Pancreas (tissue), 10 donors: Measurements from ENCODE around the gene TRRAP. TPM values are rescaled to one million over a fixed set of nuclear protein-coding genes. Genes with fewer than 3 reads are reported as not detected.
A peak's percentile ranks its signal among the peaks of the same experiment; 100 is the strongest.

Source experiments
- ATAC-seq, 4 donors: fragments of 200-7000 bp; cut with Tn5 transposase; one replicate each; pipeline versions ENCODE4 v1.8.0 to v1.9.1; 2020; ENCODE audit warnings: mild to moderate bottlenecking in 4 of 4, moderate library complexity in 4 of 4
- DNase-seq, 6 donors: peaks; one replicate each; pipeline ENCODE4 v3.0.0-alpha.2; 2020
- FAIRE-seq: peaks from 2 replicates; lab custom pipeline; 2012; peaks lifted over from hg19 to GRCh38; lab: Jason Lieb, UNC
- H3K27ac ChIP-seq, 4 donors: fragments of 200-600 bp; sonication (generic); 1 replicate in 3 of 4; 2 replicates in 1 of 4; pipeline versions ENCODE4 v1.5.0 to v1.8.0; 2020
- H3K27me3 ChIP-seq, 4 donors: fragments of 200-600 bp; one replicate each; pipeline ENCODE4 v1.8.0; 2021
- H3K36me3 ChIP-seq, 3 donors: fragments of 200-600 bp; sonication (generic) in 1 of 3; one replicate each; pipeline versions ENCODE4 v1.5.0 to v1.8.0; 2020 to 2021
- H3K4me1 ChIP-seq, 3 donors: fragments of 200-600 bp; one replicate each; pipeline ENCODE4 v1.8.0; 2021
- H3K4me3 ChIP-seq, 4 donors: fragments of 200-600 bp; sonication (generic) in 2 of 4; one replicate each; pipeline versions ENCODE4 v1.5.0 to v1.8.0; 2020 to 2021
- H3K9me3 ChIP-seq, 4 donors: fragments of 200-600 bp; one replicate each; pipeline ENCODE4 v1.8.0; 2021
- CTCF ChIP-seq, 4 donors: fragments of 200-600 bp; sonication (generic) in 3 of 4; IDR thresholded peaks; one replicate each; pipeline versions ENCODE4 v1.5.0 to v1.8.0; 2021; ENCODE audit warnings: antibody characterized with exemption in 4 of 4
- WGBS, 2 donors: extraction: QIAGEN DNeasy Blood & Tissue Kit; methylation state at CpG; one replicate each; pipeline ENCODE4 v1.1.7; 2013; 5-methylcytosine and 5-hydroxymethylcytosine counted together
- intact Hi-C, 3 donors: fragments of 100-400 bp; cut with DNase I; formaldehyde crosslinking; loops; one replicate each; pipeline versions ENCODE4 v1.11.1 to v1.14.2; 2022
- polyA plus RNA-seq, 2 donors: library from polyadenylated mRNA; stranded (reverse); fragments of 200-250 nt; gene quantifications; one replicate each; pipeline ENCODE4 v1.2.3, GENCODE V29; 2013
- total RNA-seq, 6 donors: library from RNA; stranded (reverse); fragmentation: NEBNext Ultra II Directional in 4 of 6; extraction: Animal tissue kit (Norgen Biotek cat#: 25700) in 4 of 6; gene quantifications; one replicate each; pipeline versions ENCODE4 v1.2.1 to v1.2.4, GENCODE V29; 2021 to 2023
- donor health status: healthy with polysubstance abuse.
- donor health status: DM: no; HTN: no; CAD: no; lungs with moderate emphysema.
- donor health status: DM: no; HTN: no; CAD: no.
- donor health status: control.
- donor health status: control.
- donor health status: Bipolar disorder and iron deficiency.
- donor health status: DM: yes; HTN: yes; CAD: no.
- donor health status: DM: no; HTN: no; CAD: no.
- donor health status: DM: no; HTN: no; CAD: no.
- donor health status: DM: yes; HTN: yes; CAD: no.

TRRAP gene
- total and polyA plus RNA-seq, 8 donors, result 10.2 to 25.1 (median 15.6) TPM

- no peak for TF ChIP-seq CTCF (IDR thresholded peaks at IDR 0.05)
- Histone ChIP-seq H3K27ac (no peak overlapping the region), H3K36me3 (peaks cover 2 to 80% (median 21%) of the 10 kb centered on the region in 3 donors), H3K4me3 (no peak overlapping the region), H3K4me1 (no peaks in the 10 kb centered on the region), H3K9me3 (no peaks in the 10 kb centered on the region), H3K27me3 (no peaks in the 10 kb centered on the region)
- no peak for DNase-seq
- FAIRE-seq, result no peak
- WGBS, 2 donors, result 90 to 92% methylated on average over 7 of the region's 7 CpGs
- intact Hi-C loops, result no loop called here
- no peak for ATAC-seq
Measured at GRCh38 chr7:99031496-99031895, 153.2 kb downstream of the TRRAP start.

GRCh38 chr7:99032928-99033327 lies 154.6 kb downstream of the TRRAP start:
- ATAC-seq (no peak), DNase-seq (no peak), FAIRE-seq (no peak)
- WGBS, 2 donors, result 88 to 92% methylated on average over 15 of the region's 15 CpGs
- Histone ChIP-seq H3K27me3 (no peaks in the 10 kb centered on the region), H3K36me3 (peaks cover 4 to 94% (median 33%) of the 10 kb centered on the region in 3 donors), H3K27ac (no peak overlapping the region), H3K4me1 (no peaks in the 10 kb centered on the region), H3K9me3 (no peaks in the 10 kb centered on the region), H3K4me3 (no peak overlapping the region)
- TF ChIP-seq CTCF (IDR thresholded peaks at IDR 0.05), result no peak
- intact Hi-C loops, result no loop called here

- FAIRE-seq (no peak), ATAC-seq (no peak), DNase-seq (no peak)
- Histone ChIP-seq H3K27ac (no peak overlapping the region), H3K27me3 (no peaks in the 10 kb centered on the region), H3K4me1 (no peaks in the 10 kb centered on the region), H3K36me3 (peaks cover 4 to 98% (median 37%) of the 10 kb centered on the region in 3 donors), H3K9me3 (no peaks in the 10 kb centered on the region), H3K4me3 (no peak overlapping the region)
- 76 to 81% methylated on average over 4 of the region's 4 CpGs for WGBS, 2 donors
- intact Hi-C loops, result no loop called here
- no peak for TF ChIP-seq CTCF (IDR thresholded peaks at IDR 0.05)
Measured at GRCh38 chr7:99033765-99034164, 155.4 kb downstream of the TRRAP start.

- peaks cover 2 to 98% (median 37%) of the 10 kb centered on the region in 3 donors for H3K36me3 ChIP-seq
- intact Hi-C loops, result loop anchor here in 1 of 3 donors (5.0 kb wide), 1 partner anchor 277 kb away; no protein-coding TSS in a partner anchor
- no peak overlapping the region for H3K4me3 ChIP-seq
- no peaks in the 10 kb centered on the region for H3K27me3 ChIP-seq
- no peak for TF ChIP-seq CTCF (IDR thresholded peaks at IDR 0.05)
- no peaks in the 10 kb centered on the region for H3K9me3 ChIP-seq
- 91 to 93% methylated on average over 30 of the region's 30 CpGs for WGBS, 2 donors
- no peaks in the 10 kb centered on the region for H3K4me1 ChIP-seq
- FAIRE-seq (no peak), ATAC-seq (no peak), DNase-seq (peak in 1 of 6 donors; percentile 5)
- H3K27ac ChIP-seq, result no peak overlapping the region
Measured at GRCh38 chr7:99034932-99035722, 156.8 kb downstream of the TRRAP start.
